HepG2 (cell line): ENCODE data around the gene TTC6. TPM values are rescaled to one million over a fixed set of nuclear protein-coding genes. Genes with fewer than 3 reads are reported as not detected.

Experiments used
- ATF5 ChIP-seq: sonication (generic); formaldehyde crosslinking; IDR thresholded peaks from 2 replicates; pipeline ENCODE4 v1.4.0; 2020; ENCODE audit warnings: mild to moderate bottlenecking, low read depth, missing genetic modification reagents
- CSRNP1 ChIP-seq: sonication (generic); formaldehyde crosslinking; IDR thresholded peaks from 2 replicates; pipeline ENCODE4 v1.8.1; 2023; ENCODE audit warnings: mild to moderate bottlenecking, missing genetic modification reagents
- E2F1 ChIP-seq: sonication (generic); formaldehyde crosslinking; IDR thresholded peaks from 2 replicates; pipeline ENCODE4 v1.5.0; 2020; ENCODE audit warnings: missing genetic modification reagents
- ETV6 ChIP-seq: sonication (generic); formaldehyde crosslinking; conservative IDR thresholded peaks from 2 replicates; pipeline ENCODE4 v1.4.0; 2020; ENCODE audit warnings: missing genetic modification reagents
- GMEB1 ChIP-seq: sonication (generic); formaldehyde crosslinking; IDR thresholded peaks from 2 replicates; pipeline ENCODE4 v1.5.1; 2020; ENCODE audit warnings: missing genetic modification reagents, mild to moderate bottlenecking, borderline replicate concordance
- GPN1 ChIP-seq: sonication (generic); formaldehyde crosslinking; IDR thresholded peaks from 2 replicates; pipeline ENCODE4 v1.5.1; 2020; ENCODE audit warnings: missing genetic modification reagents, borderline replicate concordance
- HNF4A ChIP-seq: sonication (generic); formaldehyde crosslinking; IDR thresholded peaks from 2 replicates; pipeline ENCODE4 v1.4.0; 2020; ENCODE audit warnings: missing genetic modification reagents
- KDM1A ChIP-seq: IDR thresholded peaks from 2 replicates; pipeline ENCODE4 v1.6.1; 2016; ENCODE audit warnings: missing compliant biosample characterization
- MYNN ChIP-seq: sonication (generic); formaldehyde crosslinking; IDR thresholded peaks from 2 replicates; pipeline ENCODE4 v1.4.0; 2020; ENCODE audit warnings: mild to moderate bottlenecking, low read depth, missing genetic modification reagents
- NCOR1 ChIP-seq: fragments of 200-600 bp; sonication (generic); IDR thresholded peaks from 2 replicates; pipeline ENCODE4 v1.7.0; 2017; ENCODE audit warnings: antibody characterized with exemption, low read length, borderline replicate concordance
- PLRG1 ChIP-seq: fragments of 450-650 bp; conservative IDR thresholded peaks from 2 replicates; pipeline ENCODE4 v1.6.1; 2016
- POLR2AphosphoS5 ChIP-seq: IDR thresholded peaks from 2 replicates; pipeline ENCODE4 v1.6.1; 2012; ENCODE audit warnings: low read depth, low read length
- TCF7 ChIP-seq: sonication (generic); IDR thresholded peaks from 2 replicates; pipeline ENCODE4 v1.6.1; 2016; ENCODE audit warnings: antibody characterized with exemption, low read depth
- ZNF331 ChIP-seq: sonication (generic); formaldehyde crosslinking; IDR thresholded peaks from 2 replicates; pipeline ENCODE4 v1.4.0; 2020; ENCODE audit warnings: missing genetic modification reagents
- ZSCAN22 ChIP-seq: sonication (generic); formaldehyde crosslinking; IDR thresholded peaks from 2 replicates; pipeline ENCODE4 v1.4.0; 2020; ENCODE audit warnings: mild to moderate bottlenecking, missing genetic modification reagents
- polyA plus RNA-seq, 8 experiments: library from polyadenylated mRNA; depleted of rRNA in 3 of 8; stranded (reverse) in 7 of 8; unstranded in 1 of 8; fragments of >200 nt; fragmentation: Illumina TruSeq in 4 of 8; extraction: Trizol in 4 of 8; gene quantifications; 2 replicates each; pipeline versions ENCODE4 v1.2.1 to v1.2.3, GENCODE V29; 2011 to 2016; ENCODE audit warnings: low read depth in 4 of 8, missing spikeins in 1 of 8, mixed read lengths in 1 of 8; ENCODE audit not compliant: insufficient read depth in 1 of 8
- total RNA-seq, 5 experiments: library from RNA; depleted of rRNA; stranded (reverse); fragments of >200 nt; fragmentation: Illumina TruSeq; extraction: Trizol; gene quantifications; 2 replicates each; pipeline ENCODE4 v1.2.3, GENCODE V29; 2016; ENCODE audit warnings: low read depth in 1 of 5
- TF ChIP-seq, protein P1 (sequence below): IDR thresholded peaks from 2 replicates; pipeline ENCODE4 v1.4.0; 2020; ENCODE audit warnings: mild to moderate bottlenecking, missing genetic modification reagents
- TF ChIP-seq, protein P2 (sequence below): sonication (generic); formaldehyde crosslinking; IDR thresholded peaks from 2 replicates; pipeline ENCODE4 v1.4.0; 2020; ENCODE audit warnings: missing genetic modification reagents

The TTC6 gene
- total and polyA plus RNA-seq, 2 of the 13 experiments (the other 11 are each of a cell fraction or from before 2014, with no cell fraction given) = 9.3 to 27.4 TPM

DNA sequence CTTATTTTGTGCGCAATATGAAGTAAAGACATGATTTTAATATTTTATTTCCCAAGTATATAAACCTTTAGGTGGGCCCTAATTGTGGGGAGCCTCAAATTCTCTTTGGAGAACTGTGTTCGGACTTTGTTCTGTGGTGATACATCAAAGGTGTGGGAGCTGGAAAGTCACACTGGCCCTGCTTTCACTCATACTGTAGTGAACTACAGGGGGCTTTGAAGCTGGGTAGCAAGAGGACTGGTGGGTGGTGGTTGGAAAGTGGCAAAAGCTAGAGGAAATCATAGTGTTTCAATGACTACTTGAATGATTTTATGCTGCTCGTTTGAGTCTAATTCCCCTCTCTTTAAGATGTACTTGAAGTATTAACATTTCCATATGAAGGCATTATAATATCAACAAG, 13.2 kb downstream of the TTC6 start (continued):
- TF ChIP-seq POLR2AphosphoS5 (no peak), NCOR1 (peak; percentile 60; the same call in 1 of the 2 replicates), E2F1 (CRISPR knock-in tag) (no peak), KDM1A (CRISPR knock-in tag) (no peak), ATF5 (no peak), TCF7 (peak; percentile 57), ZSCAN22 (no peak), CSRNP1 (CRISPR knock-in tag) (no peak), ZNF331 (CRISPR knock-in tag) (peak; percentile 9; the same call in 1 of the 2 replicates), PLRG1 (no peak), MYNN (CRISPR knock-in tag) (no peak), HNF4A (CRISPR knock-in tag) (peak; percentile 67), GPN1 (CRISPR knock-in tag) (no peak), GMEB1 (peak; percentile 23; the same call in 1 of the 2 replicates), ETV6 (CRISPR knock-in tag) (no peak)
- TF ChIP-seq, protein P1, sequence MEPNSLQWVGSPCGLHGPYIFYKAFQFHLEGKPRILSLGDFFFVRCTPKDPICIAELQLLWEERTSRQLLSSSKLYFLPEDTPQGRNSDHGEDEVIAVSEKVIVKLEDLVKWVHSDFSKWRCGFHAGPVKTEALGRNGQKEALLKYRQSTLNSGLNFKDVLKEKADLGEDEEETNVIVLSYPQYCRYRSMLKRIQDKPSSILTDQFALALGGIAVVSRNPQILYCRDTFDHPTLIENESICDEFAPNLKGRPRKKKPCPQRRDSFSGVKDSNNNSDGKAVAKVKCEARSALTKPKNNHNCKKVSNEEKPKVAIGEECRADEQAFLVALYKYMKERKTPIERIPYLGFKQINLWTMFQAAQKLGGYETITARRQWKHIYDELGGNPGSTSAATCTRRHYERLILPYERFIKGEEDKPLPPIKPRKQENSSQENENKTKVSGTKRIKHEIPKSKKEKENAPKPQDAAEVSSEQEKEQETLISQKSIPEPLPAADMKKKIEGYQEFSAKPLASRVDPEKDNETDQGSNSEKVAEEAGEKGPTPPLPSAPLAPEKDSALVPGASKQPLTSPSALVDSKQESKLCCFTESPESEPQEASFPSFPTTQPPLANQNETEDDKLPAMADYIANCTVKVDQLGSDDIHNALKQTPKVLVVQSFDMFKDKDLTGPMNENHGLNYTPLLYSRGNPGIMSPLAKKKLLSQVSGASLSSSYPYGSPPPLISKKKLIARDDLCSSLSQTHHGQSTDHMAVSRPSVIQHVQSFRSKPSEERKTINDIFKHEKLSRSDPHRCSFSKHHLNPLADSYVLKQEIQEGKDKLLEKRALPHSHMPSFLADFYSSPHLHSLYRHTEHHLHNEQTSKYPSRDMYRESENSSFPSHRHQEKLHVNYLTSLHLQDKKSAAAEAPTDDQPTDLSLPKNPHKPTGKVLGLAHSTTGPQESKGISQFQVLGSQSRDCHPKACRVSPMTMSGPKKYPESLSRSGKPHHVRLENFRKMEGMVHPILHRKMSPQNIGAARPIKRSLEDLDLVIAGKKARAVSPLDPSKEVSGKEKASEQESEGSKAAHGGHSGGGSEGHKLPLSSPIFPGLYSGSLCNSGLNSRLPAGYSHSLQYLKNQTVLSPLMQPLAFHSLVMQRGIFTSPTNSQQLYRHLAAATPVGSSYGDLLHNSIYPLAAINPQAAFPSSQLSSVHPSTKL (CRISPR knock-in tag) = 0 out of 2 replicates have a peak, but pooled peaks have one; percentile 38
- TF ChIP-seq, protein P2, sequence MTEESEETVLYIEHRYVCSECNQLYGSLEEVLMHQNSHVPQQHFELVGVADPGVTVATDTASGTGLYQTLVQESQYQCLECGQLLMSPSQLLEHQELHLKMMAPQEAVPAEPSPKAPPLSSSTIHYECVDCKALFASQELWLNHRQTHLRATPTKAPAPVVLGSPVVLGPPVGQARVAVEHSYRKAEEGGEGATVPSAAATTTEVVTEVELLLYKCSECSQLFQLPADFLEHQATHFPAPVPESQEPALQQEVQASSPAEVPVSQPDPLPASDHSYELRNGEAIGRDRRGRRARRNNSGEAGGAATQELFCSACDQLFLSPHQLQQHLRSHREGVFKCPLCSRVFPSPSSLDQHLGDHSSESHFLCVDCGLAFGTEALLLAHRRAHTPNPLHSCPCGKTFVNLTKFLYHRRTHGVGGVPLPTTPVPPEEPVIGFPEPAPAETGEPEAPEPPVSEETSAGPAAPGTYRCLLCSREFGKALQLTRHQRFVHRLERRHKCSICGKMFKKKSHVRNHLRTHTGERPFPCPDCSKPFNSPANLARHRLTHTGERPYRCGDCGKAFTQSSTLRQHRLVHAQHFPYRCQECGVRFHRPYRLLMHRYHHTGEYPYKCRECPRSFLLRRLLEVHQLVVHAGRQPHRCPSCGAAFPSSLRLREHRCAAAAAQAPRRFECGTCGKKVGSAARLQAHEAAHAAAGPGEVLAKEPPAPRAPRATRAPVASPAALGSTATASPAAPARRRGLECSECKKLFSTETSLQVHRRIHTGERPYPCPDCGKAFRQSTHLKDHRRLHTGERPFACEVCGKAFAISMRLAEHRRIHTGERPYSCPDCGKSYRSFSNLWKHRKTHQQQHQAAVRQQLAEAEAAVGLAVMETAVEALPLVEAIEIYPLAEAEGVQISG (CRISPR knock-in tag) = no peak
